SU-DHL-6 (cell line): ENCODE measurements around the gene MBL2.

Experiments
- EZH2phosphoT487 ChIP-seq: fragments of 200-600 bp; sonication (generic), shearing (Covaris generic); conservative IDR thresholded peaks from 2 replicates; pipeline ENCODE4 v1.6.1; 2018; ENCODE audit warnings: mild to moderate bottlenecking, antibody characterized with exemption, low read length, moderate library complexity, mixed read lengths
- TF ChIP-seq, protein P1 (sequence below): fragments of 200-600 bp; sonication (generic); IDR thresholded peaks from one replicate; pipeline ENCODE4 v1.5.1; 2017; ENCODE audit warnings: antibody characterized with exemption, mild to moderate bottlenecking, low read length, moderate library complexity; ENCODE audit not compliant: insufficient read depth, poor library complexity, severe bottlenecking

DNA sequence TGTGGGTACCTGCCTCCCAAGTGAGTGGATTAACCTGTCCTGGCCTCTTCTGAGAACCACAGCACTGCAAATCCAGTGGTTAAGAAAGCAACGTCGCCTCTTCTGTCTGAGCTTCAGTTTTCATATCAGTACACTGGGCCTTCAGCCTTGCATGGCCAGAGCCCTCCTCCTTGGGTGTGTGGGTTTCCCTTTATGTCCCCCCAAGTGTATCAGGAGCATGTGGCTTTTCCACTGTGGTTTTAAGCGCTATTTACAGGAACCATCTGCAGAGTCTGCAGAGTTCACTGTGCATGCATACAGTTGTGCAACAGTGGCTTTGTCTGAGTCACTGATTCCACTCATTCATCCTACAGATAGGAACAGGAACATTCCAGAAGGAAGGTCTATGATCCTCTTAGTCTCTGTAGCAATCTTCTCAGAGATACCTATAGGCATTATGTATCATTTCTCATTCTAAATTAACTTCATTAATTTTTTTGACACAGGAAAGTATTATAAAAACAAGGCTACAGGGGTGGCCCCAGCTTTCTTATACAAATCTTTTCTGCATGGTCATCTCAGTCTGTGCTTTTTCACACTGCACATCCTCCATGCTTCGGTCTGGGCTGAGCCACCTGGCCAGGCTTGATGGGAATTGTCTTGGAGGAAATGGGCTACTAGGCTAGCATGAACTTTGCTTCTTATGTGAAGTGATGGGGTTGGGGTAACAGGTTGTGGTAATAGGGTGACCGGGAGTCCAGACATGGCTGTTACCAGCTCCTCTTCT is 17.1 kb downstream of the MBL2 start:
- TF ChIP-seq, protein P1, sequence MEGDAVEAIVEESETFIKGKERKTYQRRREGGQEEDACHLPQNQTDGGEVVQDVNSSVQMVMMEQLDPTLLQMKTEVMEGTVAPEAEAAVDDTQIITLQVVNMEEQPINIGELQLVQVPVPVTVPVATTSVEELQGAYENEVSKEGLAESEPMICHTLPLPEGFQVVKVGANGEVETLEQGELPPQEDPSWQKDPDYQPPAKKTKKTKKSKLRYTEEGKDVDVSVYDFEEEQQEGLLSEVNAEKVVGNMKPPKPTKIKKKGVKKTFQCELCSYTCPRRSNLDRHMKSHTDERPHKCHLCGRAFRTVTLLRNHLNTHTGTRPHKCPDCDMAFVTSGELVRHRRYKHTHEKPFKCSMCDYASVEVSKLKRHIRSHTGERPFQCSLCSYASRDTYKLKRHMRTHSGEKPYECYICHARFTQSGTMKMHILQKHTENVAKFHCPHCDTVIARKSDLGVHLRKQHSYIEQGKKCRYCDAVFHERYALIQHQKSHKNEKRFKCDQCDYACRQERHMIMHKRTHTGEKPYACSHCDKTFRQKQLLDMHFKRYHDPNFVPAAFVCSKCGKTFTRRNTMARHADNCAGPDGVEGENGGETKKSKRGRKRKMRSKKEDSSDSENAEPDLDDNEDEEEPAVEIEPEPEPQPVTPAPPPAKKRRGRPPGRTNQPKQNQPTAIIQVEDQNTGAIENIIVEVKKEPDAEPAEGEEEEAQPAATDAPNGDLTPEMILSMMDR: no peak
- TF ChIP-seq EZH2phosphoT487: no peak
